ENCODE data around the gene MAGI3.

DNA sequence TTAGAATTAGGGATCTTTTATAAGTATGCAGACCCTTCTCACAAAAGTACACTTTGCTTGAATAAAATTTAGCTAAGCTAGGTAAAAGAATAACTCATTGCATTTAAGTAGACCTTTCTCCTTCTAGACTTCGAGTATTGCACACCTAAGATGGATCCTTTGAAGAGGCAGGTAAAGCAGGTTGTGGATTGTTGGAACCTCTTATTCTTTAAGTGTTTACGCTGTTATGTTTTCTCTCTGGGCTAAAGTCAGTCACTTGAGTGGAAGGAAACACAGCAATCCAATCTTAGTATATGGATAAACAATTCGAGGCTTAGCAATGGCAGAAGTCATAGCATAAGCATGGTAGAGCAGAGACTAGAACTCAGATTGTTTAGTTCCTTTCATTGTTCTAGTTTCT is 11.4 kb downstream of the MAGI3 start:
- TF ChIP-seq JUNB (IDR thresholded peaks at IDR 0.05): no peak
- TF ChIP-seq MYC (IDR thresholded peaks at IDR 0.05; ENCODE audit: borderline replicate concordance, low read length): no peak
- TF ChIP-seq POLR2A (IDR thresholded peaks at IDR 0.05; ENCODE audit: low read length): no peak
- TF ChIP-seq SREBF2 (IDR thresholded peaks at IDR 0.05): no peak
- TF ChIP-seq, protein P1, sequence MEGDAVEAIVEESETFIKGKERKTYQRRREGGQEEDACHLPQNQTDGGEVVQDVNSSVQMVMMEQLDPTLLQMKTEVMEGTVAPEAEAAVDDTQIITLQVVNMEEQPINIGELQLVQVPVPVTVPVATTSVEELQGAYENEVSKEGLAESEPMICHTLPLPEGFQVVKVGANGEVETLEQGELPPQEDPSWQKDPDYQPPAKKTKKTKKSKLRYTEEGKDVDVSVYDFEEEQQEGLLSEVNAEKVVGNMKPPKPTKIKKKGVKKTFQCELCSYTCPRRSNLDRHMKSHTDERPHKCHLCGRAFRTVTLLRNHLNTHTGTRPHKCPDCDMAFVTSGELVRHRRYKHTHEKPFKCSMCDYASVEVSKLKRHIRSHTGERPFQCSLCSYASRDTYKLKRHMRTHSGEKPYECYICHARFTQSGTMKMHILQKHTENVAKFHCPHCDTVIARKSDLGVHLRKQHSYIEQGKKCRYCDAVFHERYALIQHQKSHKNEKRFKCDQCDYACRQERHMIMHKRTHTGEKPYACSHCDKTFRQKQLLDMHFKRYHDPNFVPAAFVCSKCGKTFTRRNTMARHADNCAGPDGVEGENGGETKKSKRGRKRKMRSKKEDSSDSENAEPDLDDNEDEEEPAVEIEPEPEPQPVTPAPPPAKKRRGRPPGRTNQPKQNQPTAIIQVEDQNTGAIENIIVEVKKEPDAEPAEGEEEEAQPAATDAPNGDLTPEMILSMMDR (IDR thresholded peaks at IDR 0.05): no peak
- TF ChIP-seq, protein P2, sequence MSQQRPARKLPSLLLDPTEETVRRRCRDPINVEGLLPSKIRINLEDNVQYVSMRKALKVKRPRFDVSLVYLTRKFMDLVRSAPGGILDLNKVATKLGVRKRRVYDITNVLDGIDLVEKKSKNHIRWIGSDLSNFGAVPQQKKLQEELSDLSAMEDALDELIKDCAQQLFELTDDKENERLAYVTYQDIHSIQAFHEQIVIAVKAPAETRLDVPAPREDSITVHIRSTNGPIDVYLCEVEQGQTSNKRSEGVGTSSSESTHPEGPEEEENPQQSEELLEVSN (IDR thresholded peaks at IDR 0.05; ENCODE audit: borderline replicate concordance, low read depth): no peak
- TF ChIP-seq NR3C1 (IDR thresholded peaks at IDR 0.05): no peak
- TF ChIP-seq, protein P3, sequence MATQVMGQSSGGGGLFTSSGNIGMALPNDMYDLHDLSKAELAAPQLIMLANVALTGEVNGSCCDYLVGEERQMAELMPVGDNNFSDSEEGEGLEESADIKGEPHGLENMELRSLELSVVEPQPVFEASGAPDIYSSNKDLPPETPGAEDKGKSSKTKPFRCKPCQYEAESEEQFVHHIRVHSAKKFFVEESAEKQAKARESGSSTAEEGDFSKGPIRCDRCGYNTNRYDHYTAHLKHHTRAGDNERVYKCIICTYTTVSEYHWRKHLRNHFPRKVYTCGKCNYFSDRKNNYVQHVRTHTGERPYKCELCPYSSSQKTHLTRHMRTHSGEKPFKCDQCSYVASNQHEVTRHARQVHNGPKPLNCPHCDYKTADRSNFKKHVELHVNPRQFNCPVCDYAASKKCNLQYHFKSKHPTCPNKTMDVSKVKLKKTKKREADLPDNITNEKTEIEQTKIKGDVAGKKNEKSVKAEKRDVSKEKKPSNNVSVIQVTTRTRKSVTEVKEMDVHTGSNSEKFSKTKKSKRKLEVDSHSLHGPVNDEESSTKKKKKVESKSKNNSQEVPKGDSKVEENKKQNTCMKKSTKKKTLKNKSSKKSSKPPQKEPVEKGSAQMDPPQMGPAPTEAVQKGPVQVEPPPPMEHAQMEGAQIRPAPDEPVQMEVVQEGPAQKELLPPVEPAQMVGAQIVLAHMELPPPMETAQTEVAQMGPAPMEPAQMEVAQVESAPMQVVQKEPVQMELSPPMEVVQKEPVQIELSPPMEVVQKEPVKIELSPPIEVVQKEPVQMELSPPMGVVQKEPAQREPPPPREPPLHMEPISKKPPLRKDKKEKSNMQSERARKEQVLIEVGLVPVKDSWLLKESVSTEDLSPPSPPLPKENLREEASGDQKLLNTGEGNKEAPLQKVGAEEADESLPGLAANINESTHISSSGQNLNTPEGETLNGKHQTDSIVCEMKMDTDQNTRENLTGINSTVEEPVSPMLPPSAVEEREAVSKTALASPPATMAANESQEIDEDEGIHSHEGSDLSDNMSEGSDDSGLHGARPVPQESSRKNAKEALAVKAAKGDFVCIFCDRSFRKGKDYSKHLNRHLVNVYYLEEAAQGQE (IDR thresholded peaks at IDR 0.05): no peak
- TF ChIP-seq EP300 (IDR thresholded peaks at IDR 0.05): no peak
- no peak for TF ChIP-seq CHD4 (IDR thresholded peaks at IDR 0.05; ENCODE audit: borderline replicate concordance)
- TF ChIP-seq RAD21 (conservative IDR thresholded peaks at IDR 0.05 in 1 of 2, IDR thresholded peaks at IDR 0.05 in 1 of 2): no peak
- TF ChIP-seq, protein P4, sequence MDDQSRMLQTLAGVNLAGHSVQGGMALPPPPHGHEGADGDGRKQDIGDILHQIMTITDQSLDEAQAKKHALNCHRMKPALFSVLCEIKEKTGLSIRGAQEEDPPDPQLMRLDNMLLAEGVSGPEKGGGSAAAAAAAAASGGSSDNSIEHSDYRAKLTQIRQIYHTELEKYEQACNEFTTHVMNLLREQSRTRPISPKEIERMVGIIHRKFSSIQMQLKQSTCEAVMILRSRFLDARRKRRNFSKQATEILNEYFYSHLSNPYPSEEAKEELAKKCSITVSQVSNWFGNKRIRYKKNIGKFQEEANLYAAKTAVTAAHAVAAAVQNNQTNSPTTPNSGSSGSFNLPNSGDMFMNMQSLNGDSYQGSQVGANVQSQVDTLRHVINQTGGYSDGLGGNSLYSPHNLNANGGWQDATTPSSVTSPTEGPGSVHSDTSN (IDR thresholded peaks at IDR 0.05): no peak
- no peak for TF ChIP-seq HOXA7 (CRISPR knock-in tag; IDR thresholded peaks at IDR 0.05)
- TF ChIP-seq MAZ (IDR thresholded peaks at IDR 0.05; ENCODE audit: borderline replicate concordance, low read depth, low read length): no peak

Measured in A549 (cell line).